ENCODE measurements around the gene MYBBP1A.
"Not testable (repeated sequence)": the region's sequence is repeated elsewhere in the genome, so short reads cannot be mapped to it uniquely, and the experiment has no call there.

The MYBBP1A gene

DNA sequence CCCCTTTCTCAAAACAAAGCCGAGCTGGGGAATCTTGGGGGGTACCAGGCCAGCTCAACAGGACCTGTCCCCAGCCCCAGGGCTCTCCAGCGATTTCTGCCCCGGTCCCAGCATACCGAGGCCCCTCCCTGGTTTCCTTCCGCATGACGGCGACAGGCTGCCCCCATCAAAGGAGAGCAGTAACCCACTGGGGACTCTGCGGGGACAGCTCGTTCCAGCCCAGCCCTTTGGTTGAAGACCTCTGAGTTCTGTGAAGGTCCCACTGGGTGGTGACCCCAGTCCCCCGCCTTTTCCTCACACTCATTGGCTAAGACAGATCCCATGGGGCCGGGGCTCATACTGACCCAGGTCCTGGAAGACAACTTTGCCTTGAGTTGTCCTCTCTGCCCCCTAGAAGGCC, 33.2 kb upstream of the MYBBP1A start:
- DNase-seq = no peak

DNA sequence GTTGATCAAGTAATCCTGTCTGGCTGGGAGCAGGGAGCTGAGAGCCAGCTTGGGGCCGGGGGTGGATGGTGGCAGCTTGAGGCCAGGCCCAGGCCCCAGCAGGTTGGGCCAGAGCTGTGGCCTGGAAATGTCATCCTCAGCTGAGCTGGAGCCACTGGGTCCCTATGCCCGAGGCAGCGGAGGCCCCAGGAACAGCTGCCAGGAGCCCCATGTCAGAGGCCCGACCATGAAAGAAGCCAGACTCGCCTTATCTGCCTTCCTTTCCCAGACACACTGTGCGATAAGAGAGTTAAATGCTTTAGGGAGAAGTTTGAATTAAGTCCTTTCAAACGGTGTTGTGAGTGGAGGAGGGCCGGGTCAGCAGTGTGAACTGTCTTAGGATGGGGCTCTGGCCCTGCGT, 32.6 kb upstream of the MYBBP1A start:
- DNase-seq = no peak

DNA sequence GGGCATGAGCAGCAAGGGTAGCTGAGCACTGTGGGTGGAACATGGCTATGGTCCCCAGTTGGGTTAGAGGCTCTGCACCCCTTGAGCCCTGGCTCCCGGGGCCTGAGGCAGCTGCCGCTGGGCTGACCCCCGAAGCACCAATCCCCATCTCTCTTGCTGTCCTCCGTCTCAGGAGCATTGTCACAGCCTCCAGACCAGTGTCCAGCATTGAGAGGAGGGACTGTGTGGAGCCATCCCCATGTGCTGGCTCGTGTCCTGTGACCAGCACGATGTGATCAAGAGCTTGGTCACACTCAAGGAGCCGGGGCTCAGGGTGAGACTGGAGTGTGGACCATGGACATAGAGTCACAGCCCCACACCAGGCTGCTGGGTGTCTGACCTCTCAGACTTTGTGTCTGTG, 32.0 kb upstream of the MYBBP1A start:
- DNase-seq = no peak

DNA sequence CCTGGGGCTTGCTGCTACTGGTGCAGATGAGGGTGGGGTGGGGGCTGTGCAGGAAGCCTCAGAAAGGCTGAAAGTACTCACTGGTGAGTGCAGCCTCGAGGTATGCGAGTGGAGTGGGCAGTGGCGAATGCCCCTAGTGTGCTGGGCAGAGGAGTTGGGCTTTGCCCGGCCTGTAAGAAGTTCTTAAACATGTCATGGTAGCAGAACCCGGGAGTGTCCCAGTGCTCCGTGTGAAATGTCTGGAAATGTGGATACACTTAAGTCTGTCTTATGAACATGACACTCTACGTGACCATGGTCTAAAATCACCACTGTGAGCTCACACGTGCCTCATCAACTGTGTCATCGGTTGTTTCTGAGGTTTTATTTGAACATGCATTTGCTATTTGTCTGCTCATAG, 30.9 kb upstream of the MYBBP1A start:
- DNase-seq = no peak

DNA sequence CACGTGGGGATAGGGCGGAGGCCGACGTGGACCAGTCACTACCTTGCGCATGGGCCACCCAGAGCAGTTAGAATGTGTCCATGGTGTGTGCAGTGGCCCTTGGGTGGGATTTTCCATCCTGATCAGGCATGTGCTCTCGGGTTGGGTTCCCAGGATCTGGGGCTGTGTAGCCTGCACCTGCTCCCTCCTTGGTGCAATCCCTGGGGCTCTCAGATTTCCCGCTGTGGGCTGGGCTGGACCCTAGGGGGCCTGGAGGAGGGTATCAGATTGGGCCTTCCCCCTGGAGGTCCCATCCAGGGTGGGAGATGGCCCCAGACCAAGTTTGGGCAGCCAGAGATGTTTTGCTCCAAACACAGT, 30.4 kb upstream of the MYBBP1A start:
- DNase-seq = no peak

DNA sequence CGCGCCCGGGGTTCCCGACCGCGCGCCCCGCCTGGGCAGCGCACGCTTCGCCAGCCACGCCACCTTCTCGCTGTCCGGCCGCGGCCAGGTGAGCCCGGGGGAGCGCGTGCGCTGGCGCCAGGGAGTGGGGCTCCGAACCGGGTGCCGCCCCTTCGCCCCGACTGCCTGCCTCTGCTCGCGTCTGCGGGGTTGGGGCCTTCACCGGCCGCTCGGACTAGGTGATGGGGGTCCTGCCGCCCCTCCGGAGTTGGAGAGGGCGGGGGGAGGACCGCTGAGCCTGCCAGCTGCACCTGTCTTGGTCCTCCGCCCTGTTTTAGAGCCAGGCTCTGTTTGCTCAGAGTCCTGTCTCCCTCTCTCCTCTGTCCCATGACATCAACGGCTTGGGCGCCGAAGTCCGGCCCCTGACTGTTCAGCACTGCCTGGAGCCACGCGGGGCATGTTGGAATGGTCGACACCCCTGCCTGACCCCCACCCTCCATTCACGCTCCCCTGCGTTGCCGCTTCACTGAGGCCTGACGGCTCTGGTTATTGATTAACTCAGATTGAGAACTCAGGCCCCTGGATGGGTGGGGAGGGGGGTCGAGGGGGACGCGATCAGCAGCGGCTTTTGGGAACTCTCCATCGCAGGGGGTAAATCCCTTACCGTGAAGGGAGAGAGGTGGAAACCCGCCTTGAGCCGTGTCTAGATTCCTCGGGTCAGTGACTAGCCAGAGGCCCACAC, 29.9 kb upstream of the MYBBP1A start:
- no peak for DNase-seq

DNA sequence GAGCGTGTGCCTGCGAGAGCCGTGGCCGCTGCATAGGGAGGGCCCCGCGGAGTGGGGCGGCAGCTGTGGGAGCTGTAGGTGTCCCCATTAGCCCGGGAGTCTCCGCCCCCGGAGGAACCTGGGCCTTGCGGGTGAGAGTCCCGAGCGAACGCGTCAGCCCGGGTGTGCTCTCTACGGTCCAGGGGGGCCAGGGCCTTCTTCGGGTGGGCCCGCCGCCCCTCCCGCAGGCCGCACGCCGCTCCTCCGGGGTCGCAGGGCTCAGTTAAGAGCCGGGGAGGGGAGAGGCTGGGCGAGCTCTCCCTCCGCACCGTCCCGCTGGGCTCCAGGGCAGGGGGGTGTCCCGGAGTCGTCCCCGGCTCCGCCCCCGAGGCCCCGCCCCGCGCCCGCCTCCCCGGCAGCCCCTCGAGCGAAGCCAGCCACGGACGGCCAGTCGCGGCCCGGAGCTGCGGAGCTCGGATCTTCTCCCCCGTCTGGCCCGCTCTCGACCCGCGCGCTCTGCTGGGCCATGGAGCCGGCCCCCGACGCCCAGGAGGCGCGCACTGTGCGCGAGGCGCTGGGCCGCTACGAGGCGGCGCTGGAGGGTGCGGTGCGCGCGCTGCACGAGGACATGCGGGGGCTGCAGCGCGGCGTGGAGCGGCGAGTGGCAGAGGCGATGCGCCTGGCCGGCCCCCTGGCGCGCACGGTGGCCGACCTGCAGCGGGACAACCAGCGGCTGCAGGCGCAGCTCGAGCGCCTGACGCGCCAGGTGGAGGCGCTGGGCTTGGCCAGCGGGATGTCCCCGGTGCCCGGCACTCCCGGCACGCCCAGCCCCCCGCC, 29.1 kb upstream of the MYBBP1A start, which contains the start of gene SMTNL2:
Gene SMTNL2 (plus strand): TSS at position 429 of the 816 bp plus-strand sequence. CDS start 77 bp downstream, at position 506.
- no peak for DNase-seq

DNA sequence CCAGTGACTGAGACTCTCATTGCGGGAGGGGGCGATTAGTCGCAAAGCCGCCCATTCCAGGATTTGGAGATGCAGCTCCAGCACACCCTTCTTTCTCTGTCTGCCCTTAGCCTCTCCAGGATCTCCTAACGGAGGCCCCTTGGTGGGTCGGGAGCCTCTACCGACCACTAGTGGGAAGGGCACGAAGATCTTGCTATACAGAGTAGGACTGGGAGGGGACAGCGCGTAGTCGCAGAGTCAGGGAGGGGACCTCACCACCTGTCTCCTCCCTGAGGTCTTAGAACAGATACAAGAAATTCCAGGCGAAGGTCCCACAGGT, 28.6 kb upstream of the MYBBP1A start:
- DNase-seq = no peak

DNA sequence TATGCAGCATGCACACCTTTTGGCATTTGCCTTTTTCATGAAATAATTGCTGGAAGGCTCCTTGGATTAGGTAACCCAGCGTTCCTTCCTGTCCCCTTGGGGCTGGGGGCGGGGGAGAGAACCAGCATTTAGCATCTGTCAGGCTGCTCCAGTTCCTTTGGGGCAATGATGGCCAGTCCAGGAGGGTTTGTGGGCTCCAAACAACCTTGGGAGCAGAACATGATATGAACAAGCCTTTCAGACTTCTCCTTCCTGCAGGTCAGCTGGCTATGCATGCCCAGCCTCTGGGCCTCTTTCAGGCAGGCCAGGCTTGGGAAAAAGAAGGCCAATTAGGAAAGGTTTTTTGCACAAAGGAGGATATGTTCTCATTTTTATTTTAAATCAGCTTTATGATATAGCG, 28.0 kb upstream of the MYBBP1A start:
- DNase-seq = no peak

DNA sequence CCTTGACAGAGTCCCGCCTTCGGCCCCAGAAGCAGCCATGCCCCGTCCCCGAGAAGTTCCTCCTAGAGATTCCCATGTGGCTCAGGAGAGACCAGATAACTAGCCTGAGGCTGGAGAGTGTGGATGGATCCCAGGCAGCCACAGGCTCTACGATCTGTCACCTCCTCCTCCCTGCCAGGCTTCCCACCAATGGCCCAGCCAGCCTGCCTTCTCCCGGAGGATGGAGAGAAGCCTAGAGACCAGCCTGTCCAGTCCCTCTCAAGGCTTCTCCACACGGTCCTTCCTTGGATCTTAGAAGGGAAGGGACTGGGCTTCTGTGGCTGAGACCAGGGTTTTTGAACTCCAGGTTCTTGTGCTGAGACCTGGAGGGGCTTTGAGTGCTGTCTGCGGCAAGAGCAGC, 27.5 kb upstream of the MYBBP1A start:
- DNase-seq = no peak

DNA sequence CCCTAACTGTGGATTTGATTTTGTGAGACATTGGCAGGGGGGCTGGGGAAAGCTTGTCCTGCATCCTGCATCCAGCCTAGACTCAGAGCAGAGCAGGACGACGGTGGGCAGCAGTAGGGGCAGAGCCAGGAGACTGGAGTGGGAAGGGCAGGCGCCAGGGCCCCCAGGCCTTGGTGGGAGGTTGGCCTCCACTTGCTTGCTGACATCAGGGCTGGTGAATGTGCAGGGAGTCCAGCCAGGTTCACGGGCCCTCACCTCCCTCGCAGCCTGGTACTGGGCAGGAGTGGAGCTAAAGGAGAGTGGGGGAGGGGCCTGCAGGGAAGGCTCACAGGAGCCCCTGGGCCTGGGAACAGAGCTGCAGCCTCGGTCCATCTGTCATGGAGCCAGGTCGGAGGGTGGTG, 26.9 kb upstream of the MYBBP1A start:
- DNase-seq = no peak

DNA sequence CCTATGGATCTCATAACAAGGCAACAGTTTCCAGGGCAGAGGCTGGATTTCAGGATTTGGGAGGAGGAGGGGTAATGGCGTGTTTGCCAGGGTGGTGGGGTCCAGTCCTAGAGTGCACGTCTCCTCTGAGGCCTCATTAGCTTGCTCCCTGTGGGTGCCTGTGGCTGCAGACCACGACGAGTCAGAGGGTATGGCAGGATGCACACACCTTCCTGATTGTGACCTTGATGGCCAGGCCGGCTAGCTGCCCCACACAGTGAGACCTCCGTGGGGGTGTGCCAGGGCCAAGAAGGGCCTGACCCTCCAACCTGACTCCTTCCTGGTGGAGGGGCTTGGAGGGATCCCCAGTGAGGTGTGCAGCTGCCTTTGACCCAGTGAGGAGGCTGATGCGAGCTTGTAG, 25.1 kb upstream of the MYBBP1A start:
- DNase-seq = no peak

DNA sequence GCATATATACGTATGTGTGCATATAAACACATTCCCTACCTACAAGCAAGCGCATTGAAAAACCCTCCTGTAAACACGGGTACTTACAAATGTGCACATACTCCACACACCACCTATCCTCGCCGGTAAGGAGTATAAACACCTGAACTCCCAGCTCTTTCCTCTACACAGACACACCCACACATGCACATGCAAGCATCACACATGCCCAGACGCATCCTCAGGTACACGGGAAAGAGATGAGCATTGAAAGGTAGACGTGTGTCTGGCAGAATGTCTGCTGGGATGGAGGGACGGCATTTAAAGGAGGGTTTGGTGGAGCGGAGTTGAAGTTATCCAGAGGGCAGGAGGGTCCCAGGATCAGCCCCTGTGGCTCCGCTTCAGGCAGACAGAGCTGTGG, 24.5 kb upstream of the MYBBP1A start:
- no peak for DNase-seq

DNA sequence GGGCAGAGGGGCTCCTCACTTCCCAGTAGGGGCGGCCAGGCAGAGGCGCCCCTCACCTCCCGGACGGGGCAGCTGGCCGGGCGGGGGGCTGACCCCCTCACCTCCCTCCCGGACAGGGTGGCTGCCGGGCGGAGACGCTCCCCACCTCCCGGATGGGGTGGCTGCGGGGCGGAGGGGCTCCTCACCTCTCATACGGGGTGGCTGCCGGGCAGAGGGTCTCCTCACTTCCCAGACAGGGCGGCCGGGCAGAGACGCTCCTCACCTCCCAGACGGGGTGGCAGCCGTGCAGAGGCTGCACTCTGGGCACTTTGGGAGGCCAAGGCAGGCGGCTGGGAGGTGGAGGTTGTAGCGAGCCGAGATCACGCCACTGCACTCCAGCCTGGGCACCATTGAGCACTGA, 23.2 kb upstream of the MYBBP1A start:
- not testable (repeated sequence) for DNase-seq

DNA sequence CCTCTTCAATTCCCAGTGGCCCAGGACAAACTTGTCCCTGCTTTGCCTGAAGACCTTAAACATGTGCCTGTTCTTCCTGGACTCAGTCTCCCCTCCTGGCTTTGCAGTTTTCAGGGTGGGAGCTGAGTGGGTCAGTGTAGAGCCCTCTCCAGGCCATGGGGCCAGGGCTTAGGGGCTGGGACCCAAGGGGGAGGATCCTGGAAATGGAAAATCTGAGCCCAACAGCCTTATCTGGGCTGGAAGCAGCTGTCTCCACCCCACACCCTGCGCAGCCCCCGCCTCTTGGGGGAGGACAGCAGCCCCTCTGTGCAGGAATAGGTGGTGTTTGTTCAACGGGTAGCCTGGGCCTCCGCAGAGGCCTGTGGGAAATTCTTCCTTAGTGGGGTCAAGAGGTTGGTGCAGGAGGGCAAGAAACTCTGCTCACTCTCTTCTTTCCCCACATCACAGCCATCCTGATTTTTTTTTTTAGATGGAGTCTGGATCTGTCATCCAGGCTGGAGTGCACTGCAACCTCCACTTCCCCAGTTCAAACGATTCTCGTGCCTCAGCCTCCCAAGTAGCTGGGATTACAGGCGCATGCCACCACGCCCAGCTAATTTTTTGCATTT, 22.3 kb upstream of the MYBBP1A start:
- no peak for DNase-seq

DNA sequence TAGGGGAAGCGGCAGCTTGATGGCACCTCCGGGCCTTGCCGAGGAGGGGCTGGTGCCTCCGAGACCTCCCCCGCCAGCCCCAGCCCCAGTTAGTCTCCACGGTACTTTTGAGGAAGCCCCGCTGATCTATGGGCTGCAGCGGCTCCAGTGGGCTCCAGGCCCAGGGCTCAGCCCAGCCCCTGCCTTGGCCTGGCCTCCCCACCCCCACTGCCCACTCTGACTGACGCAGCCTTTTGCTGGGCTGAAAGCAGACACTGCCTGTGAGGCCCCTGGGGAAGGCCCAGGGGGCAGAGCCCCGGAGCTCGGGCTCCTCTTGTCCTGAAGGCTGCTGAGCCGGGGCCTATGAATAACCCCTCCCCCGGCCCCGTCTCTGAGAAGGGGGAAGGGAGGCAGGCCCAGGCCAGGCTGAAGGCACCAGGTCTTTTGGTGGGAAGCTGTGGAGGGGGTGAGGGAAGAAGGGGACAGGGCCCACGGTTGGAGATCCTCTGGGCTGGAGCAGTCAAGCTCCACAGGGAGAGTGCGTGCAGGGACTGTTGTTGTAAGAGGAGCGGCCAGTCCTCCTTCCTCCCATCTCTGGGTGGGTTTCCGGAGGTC, 21.6 kb upstream of the MYBBP1A start:
- DNase-seq = no peak

DNA sequence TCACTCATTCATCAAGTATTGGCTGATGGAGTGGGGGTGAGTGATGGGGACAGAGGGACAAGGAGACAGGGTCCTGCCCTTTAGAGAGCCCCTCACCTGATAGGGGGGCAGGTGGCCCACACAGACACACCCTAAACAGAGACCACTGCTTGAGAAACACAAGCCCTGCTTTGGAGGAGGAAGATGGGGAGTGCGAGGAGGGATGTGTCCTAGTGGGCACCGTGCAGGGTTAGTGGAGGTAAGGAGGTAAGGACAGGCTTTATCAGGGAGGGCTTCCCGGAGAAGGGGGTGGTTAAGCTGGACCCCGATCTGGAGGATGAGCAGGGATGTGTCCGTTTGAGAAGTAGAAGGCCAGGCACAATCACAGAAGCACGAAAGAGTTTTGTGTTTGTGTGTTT, 21.0 kb upstream of the MYBBP1A start:
- DNase-seq = no peak

DNA sequence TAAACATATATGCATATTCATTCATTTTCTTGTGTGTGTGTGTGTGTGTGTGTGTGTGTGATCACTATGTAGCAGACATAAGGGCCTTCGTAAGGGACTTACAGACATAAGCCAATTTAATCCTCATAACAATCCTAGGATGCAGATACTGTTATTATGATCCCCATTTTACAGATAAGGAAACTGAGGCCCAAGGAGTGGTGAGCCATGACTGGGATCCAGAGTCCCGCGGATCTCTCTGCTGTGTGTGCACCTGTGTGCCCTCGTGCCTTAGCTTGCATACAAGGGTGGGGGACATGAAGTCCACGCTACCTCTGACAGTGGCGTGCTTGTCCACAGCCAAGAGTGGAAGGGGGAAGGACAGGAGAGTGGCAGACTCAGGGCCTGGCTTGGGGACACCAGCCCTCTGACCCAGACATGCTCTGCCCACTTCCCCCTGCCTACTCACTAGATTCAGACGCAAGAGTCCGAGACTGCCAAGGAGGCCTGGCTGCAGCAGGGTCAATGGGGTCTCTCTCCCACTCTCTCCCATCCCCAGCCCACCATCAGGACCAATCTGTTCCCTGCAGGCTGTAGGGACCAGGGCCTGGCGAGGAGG, 19.4 kb upstream of the MYBBP1A start:
- DNase-seq = no peak

DNA sequence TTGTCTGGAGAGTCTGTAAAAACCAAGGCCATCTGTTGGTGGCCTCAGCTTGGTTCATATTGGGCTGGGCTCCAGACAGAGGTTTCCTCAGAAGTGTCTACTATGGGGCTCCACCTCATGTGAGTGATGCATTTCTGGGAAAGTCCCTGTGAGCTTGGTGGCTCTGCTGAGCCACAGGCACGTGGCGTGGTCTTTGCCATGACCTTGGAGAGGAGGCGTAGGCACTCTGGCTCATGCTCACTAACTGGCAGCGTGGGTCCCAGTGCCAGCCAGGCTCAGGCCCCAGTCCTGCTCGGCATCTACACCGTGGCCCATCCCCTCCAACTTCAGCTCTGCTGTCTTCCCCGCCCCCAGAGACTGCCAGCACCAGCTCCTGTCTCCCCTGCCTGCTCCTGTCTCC, 18.5 kb upstream of the MYBBP1A start:
- DNase-seq = peak; percentile 19

DNA sequence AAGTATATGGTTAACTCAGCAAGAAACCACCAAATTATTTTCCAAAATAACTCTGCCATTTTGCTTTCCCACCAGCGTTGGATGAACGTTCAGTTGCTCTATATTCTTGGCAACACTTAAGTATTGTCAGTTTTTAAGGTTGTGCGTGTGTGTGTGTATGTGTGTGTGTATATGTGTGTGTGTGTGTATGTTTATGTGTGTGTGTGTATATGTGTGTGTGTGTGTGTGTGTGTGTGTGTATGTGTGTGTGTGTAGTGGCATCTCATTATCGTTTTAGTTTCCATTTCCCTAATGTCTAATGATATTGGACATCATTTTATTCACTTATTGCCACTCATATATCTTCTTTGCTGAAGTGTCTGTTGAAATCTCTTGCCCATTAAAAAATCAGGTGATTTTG, 17.9 kb upstream of the MYBBP1A start:
- no peak for DNase-seq

DNA sequence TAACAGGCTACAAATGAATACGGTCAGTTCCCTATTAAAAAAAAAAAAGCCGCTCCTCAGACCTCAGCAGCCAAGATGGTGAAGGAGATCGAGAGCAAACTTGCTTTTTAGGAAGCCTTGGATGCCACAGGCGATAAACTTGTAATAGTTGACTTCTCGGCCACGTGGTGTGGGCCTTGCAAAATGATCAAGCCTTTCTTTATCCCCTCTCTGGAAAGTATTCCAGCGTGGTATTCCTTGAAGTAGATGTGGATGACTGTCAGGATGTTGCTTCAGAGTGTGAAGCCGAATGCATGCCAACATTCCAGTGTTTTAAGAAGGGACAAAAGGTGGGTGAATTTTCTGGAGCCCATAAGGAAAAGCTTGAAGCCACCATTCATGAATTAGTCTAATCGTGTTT, 16.9 kb upstream of the MYBBP1A start:
- no peak for DNase-seq

DNA sequence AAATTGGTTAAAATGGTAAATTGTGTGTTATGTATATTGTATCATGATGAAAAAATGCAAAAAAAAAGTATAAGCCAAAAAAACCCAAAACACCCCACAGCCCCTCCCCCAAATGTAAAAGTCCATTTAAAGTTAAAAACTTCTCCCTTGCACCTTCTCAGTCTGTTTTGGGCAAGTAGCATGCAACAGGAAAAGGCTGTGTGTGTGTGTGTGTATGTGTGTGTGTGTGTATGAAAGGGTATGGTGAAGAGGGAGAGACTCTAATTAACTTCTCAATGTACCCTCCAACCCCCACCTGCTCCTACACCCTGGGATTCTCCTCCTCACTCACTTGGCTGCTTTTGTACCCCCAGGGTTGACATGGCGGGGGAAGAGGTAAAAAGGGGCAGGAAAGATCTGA, 14.4 kb upstream of the MYBBP1A start:
- no peak for DNase-seq

DNA sequence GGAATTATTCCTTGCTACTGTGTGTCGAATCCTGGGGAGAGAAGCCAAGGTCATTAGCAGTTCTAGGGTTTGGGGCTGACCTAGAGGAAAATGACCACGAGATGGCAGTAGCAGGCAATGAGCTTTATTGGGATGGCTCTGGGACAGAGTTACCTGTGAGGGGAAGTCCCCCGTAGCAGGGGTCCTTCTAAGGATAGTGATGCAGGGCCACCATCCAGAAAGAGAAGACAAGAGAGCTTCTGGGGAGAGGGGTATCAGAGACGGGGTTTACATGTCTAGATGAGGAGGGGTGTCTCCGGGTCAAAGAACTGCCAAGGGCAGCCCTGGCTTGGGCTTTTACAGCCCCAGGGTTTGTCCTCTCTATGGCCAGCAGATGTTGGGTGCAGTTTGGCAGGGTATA, 11.6 kb upstream of the MYBBP1A start:
- DNase-seq = no peak
